ENCODE results near the gene ZNF709.
"Not testable (repeated sequence)": the region's sequence is repeated elsewhere in the genome, so short reads cannot be mapped to it uniquely, and the experiment has no call there.

The ZNF709 gene

GRCh38 chr19:12496480-12496879 is 11.9 kb upstream of the ZNF709 start:
- Histone ChIP-seq H3K79me2 (ENCODE audit: insufficient read depth, low read length) (no peaks in the 10 kb centered on the region), H3K9me3 (ENCODE audit: low read length) (0 out of 2 replicates have a peak, but pooled peaks cover 3% of the 10 kb centered on the region), H4K20me1 (ENCODE audit: insufficient read depth, low read length) (no peaks in the 10 kb centered on the region), H3F3A (ENCODE audit: insufficient read depth, low read length) (0 out of 2 replicates have a peak, but pooled peaks cover 3% of the 10 kb centered on the region), H3K4me1 (ENCODE audit: insufficient read depth, low read length, severe bottlenecking) (peaks cover 12% of the 10 kb centered on the region), H3K9me2 (ENCODE audit: low read depth, low read length) (no peaks in the 10 kb centered on the region), H3K27me3 (ENCODE audit: insufficient read depth, low read length) (no peaks in the 10 kb centered on the region), H2AFZ (ENCODE audit: low read length) (no peak overlapping the region), H3K9ac (ENCODE audit: low read length) (no peak overlapping the region), H3K4me2 (ENCODE audit: low read length) (no peak overlapping the region), H3K36me3 (ENCODE audit: insufficient read depth, low read length) (no peaks in the 10 kb centered on the region), H3K27ac (ENCODE audit: low read depth, low read length, poor library complexity, severe bottlenecking) (no peak overlapping the region), H3K4me3 (ENCODE audit: low read depth, low read length, poor library complexity, severe bottlenecking) (no peak overlapping the region)
- TF ChIP-seq CTCF (IDR thresholded peaks at IDR 0.05; ENCODE audit: low read length): no peak
- TF ChIP-seq EZH2 (IDR thresholded peaks at IDR 0.05; ENCODE audit: borderline replicate concordance, low read length): no peak

GRCh38 chr19:12495002-12495802 is 10.6 kb upstream of the ZNF709 start:
- no peaks in the 10 kb centered on the region for H3K9me2 ChIP-seq (ENCODE audit: low read depth, low read length)
- H3K36me3 ChIP-seq (ENCODE audit: insufficient read depth, low read length): no peaks in the 10 kb centered on the region
- peak overlapping the region; percentile 72 for H3K9ac ChIP-seq (ENCODE audit: low read length)
- peaks cover 12% of the 10 kb centered on the region for H3K4me1 ChIP-seq (ENCODE audit: insufficient read depth, low read length, severe bottlenecking)
- peak; percentile 63 for TF ChIP-seq CTCF (IDR thresholded peaks at IDR 0.05; ENCODE audit: low read length)
- no peak for TF ChIP-seq EZH2 (IDR thresholded peaks at IDR 0.05; ENCODE audit: borderline replicate concordance, low read length)
- H3K79me2 ChIP-seq (ENCODE audit: insufficient read depth, low read length): no peaks in the 10 kb centered on the region
- H3K4me2 ChIP-seq (ENCODE audit: low read length): peak overlapping the region; percentile 62
- H3F3A ChIP-seq (ENCODE audit: insufficient read depth, low read length): 0 out of 2 replicates have a peak, but pooled peaks cover 3% of the 10 kb centered on the region
- H3K27me3 ChIP-seq (ENCODE audit: insufficient read depth, low read length): no peaks in the 10 kb centered on the region
- peak overlapping the region; percentile 15; the same call in 1 of the 2 replicates for H2AFZ ChIP-seq (ENCODE audit: low read length)
- H3K9me3 ChIP-seq (ENCODE audit: low read length): 0 out of 2 replicates have a peak, but pooled peaks cover 3% of the 10 kb centered on the region
- no peaks in the 10 kb centered on the region for H4K20me1 ChIP-seq (ENCODE audit: insufficient read depth, low read length)
- no peak overlapping the region for H3K27ac ChIP-seq (ENCODE audit: low read depth, low read length, poor library complexity, severe bottlenecking)
- H3K4me3 ChIP-seq (ENCODE audit: low read depth, low read length, poor library complexity, severe bottlenecking): peak overlapping the region; percentile 55

GRCh38 chr19:12494260-12494860 is 9.7 kb upstream of the ZNF709 start:
- Histone ChIP-seq H3K79me2 (ENCODE audit: insufficient read depth, low read length) (no peaks in the 10 kb centered on the region), H3F3A (ENCODE audit: insufficient read depth, low read length) (0 out of 2 replicates have a peak, but pooled peaks cover 3% of the 10 kb centered on the region), H3K4me3 (ENCODE audit: low read depth, low read length, poor library complexity, severe bottlenecking) (peak overlapping the region; percentile 55), H4K20me1 (ENCODE audit: insufficient read depth, low read length) (no peaks in the 10 kb centered on the region), H3K27me3 (ENCODE audit: insufficient read depth, low read length) (no peaks in the 10 kb centered on the region), H3K9me2 (ENCODE audit: low read depth, low read length) (no peaks in the 10 kb centered on the region), H3K9ac (ENCODE audit: low read length) (no peak overlapping the region; the same call in 1 of the 2 replicates), H3K4me1 (ENCODE audit: insufficient read depth, low read length, severe bottlenecking) (peaks cover 12% of the 10 kb centered on the region), H3K27ac (ENCODE audit: low read depth, low read length, poor library complexity, severe bottlenecking) (no peak overlapping the region), H3K36me3 (ENCODE audit: insufficient read depth, low read length) (no peaks in the 10 kb centered on the region), H2AFZ (ENCODE audit: low read length) (peak overlapping the region; percentile 15; the same call in 1 of the 2 replicates), H3K9me3 (ENCODE audit: low read length) (0 out of 2 replicates have a peak, but pooled peaks cover 3% of the 10 kb centered on the region), H3K4me2 (ENCODE audit: low read length) (peak overlapping the region; percentile 62; the same call in 1 of the 2 replicates)
- TF ChIP-seq CTCF (IDR thresholded peaks at IDR 0.05; ENCODE audit: low read length) (no peak), EZH2 (IDR thresholded peaks at IDR 0.05; ENCODE audit: borderline replicate concordance, low read length) (no peak)

- H3K79me2 ChIP-seq (ENCODE audit: insufficient read depth, low read length); H4K20me1 ChIP-seq (ENCODE audit: insufficient read depth, low read length); H3K27me3 ChIP-seq (ENCODE audit: insufficient read depth, low read length); H3F3A ChIP-seq (ENCODE audit: insufficient read depth, low read length); H3K4me3 ChIP-seq (ENCODE audit: low read depth, low read length, poor library complexity, severe bottlenecking); H3K9me2 ChIP-seq (ENCODE audit: low read depth, low read length); H3K27ac ChIP-seq (ENCODE audit: low read depth, low read length, poor library complexity, severe bottlenecking); H3K4me2 ChIP-seq (ENCODE audit: low read length); H2AFZ ChIP-seq (ENCODE audit: low read length); H3K9ac ChIP-seq (ENCODE audit: low read length); H3K36me3 ChIP-seq (ENCODE audit: insufficient read depth, low read length); H3K9me3 ChIP-seq (ENCODE audit: low read length): not testable (repeated sequence)
- H3K4me1 ChIP-seq (ENCODE audit: insufficient read depth, low read length, severe bottlenecking): peaks cover 28% of the 10 kb centered on the region
Measured at GRCh38 chr19:12486265-12486783, 1.7 kb upstream of the ZNF709 start.

All from OCI-LY1 (cell line).